ENCODE data around the gene TAS1R3. TPM values are rescaled to one million over a fixed set of nuclear protein-coding genes. Genes with fewer than 3 reads are reported as not detected.

TAS1R3 gene
- total and polyA plus RNA-seq, 4 donors, result 0.13 to 1.3 (median 0.55) TPM

DNA sequence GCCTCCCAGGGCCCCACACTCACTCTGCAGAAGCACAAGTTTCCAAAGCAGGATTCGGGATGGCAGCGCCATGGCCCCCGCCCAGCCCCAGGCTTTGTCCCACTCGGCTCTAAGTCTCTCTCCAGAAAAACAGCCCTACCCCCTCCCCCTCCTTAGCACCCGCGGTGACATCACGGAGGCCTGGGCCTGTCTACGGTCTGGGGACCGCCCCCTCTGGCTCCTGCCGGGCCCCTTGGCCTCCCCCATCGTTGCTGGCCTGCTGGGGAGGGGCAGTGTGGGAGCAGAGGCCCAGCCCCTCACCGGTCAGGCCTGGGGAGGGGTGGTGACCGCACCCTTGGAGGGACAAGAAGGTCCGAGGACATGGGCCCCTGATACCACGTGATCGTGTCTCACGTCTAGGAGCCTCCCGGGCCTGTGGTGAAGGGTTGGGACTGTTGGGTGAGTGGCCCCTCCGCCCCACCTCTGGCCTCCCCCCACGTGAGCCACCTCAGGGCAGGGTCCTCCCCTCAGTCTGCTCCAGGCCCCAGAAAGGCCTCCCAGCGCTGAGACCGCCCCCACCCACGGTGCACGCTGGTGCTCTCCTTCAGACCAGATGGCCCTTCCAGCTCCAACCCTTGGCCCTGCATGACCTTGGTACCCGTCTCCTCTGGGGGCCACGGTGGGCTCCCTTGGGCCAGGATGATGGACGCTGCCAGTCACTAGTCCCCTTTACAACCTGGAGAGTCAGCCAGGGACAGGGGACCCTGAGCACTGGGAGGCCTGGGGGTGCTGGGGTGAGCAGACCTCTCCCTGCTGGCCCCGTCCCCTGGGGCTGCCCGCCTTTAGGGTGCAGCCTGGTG is 27.6 kb downstream of the TAS1R3 start, which contains the start of gene MXRA8:
Gene MXRA8 (minus strand): TSS at position 123 of the 839 bp plus-strand sequence. CDS start 51 bp downstream, at position 72.
- ATAC-seq (ENCODE audit: insufficient read depth, low FRiP score), result no peak
- WGBS, 2 donors, result 21 to 31% methylated on average over 24 to 29 of the region's 29 CpGs

DNA sequence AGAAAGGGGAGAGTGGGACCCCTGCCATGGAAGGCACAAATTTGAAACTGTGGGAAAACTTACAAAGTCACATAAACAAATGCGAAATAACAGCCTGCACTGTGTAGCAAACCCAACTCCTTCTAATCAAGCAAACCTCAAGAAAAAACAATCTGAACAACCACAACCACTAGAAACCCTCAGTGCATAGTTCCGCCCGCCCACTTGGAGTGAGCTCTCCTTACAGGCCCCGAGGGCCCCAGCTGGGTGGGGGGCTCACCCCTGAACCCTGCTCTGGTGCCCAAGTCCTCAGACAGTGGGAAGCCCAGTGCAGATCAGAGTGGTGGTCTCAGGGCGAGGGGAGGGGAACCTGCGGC is 28.2 kb downstream of the TAS1R3 start:
- DNase-seq (peak in 2 of 3 donors; percentile 47 to 52), ATAC-seq (ENCODE audit: insufficient read depth, low FRiP score) (no peak)
- TF ChIP-seq, protein P1, sequence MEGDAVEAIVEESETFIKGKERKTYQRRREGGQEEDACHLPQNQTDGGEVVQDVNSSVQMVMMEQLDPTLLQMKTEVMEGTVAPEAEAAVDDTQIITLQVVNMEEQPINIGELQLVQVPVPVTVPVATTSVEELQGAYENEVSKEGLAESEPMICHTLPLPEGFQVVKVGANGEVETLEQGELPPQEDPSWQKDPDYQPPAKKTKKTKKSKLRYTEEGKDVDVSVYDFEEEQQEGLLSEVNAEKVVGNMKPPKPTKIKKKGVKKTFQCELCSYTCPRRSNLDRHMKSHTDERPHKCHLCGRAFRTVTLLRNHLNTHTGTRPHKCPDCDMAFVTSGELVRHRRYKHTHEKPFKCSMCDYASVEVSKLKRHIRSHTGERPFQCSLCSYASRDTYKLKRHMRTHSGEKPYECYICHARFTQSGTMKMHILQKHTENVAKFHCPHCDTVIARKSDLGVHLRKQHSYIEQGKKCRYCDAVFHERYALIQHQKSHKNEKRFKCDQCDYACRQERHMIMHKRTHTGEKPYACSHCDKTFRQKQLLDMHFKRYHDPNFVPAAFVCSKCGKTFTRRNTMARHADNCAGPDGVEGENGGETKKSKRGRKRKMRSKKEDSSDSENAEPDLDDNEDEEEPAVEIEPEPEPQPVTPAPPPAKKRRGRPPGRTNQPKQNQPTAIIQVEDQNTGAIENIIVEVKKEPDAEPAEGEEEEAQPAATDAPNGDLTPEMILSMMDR (IDR thresholded peaks at IDR 0.05; ENCODE audit: control extremely low read depth, extremely low read depth), result no peak
- Histone ChIP-seq H3K4me1 (ENCODE audit: control insufficient read depth in 5 of 5, insufficient read depth in 5 of 5, low read length in 5 of 5) (peaks cover 0 to 39% (median 11%) of the 10 kb centered on the region in 5 donors), H3K9ac (ENCODE audit: insufficient read depth in 1 of 2, low read length in 2 of 2) (no peak overlapping the region), H3K27ac (ENCODE audit: low read depth in 1 of 2, low read length in 1 of 2) (peak overlapping the region; percentile 5 to 71), H3K36me3 (ENCODE audit: control insufficient read depth in 4 of 4, insufficient read depth in 4 of 4, low read length in 4 of 4) (peaks cover 0 to 6% (median under 1%) of the 10 kb centered on the region in 4 donors), H3K27me3 (ENCODE audit: control insufficient read depth in 3 of 3, insufficient read depth in 3 of 3, low read length in 2 of 3) (peaks cover 0 to 4% (median 0%) of the 10 kb centered on the region in 3 donors), H3K9me3 (ENCODE audit: control insufficient read depth in 4 of 4, insufficient read depth in 3 of 4, low read length in 3 of 4) (peaks cover 0 to 3% (median 0%) of the 10 kb centered on the region in 4 donors), H3K4me3 (no peak overlapping the region)
- 63 to 77% methylated on average over 6 of the region's 6 CpGs for WGBS, 2 donors

More for the DNA sequence above, 27.6 kb downstream of the TAS1R3 start, which contains the start of gene MXRA8:
- H3K36me3 ChIP-seq (ENCODE audit: control insufficient read depth in 4 of 4, insufficient read depth in 4 of 4, low read length in 4 of 4), result peaks cover 0 to 6% (median 2%) of the 10 kb centered on the region in 4 donors
- peaks cover 0 to 5% (median 0%) of the 10 kb centered on the region in 4 donors for H3K9me3 ChIP-seq (ENCODE audit: control insufficient read depth in 4 of 4, insufficient read depth in 3 of 4, low read length in 3 of 4)
- peaks cover 0 to 4% (median 0%) of the 10 kb centered on the region in 3 donors for H3K27me3 ChIP-seq (ENCODE audit: control insufficient read depth in 3 of 3, insufficient read depth in 3 of 3, low read length in 2 of 3)
- peak within 1 kb of the TSS; percentile 21 to 79 for H3K27ac ChIP-seq (ENCODE audit: low read depth in 1 of 2, low read length in 1 of 2)
- H3K4me3 ChIP-seq, result peak within 1 kb of the TSS; percentile 37
- peaks cover 0 to 39% (median 11%) of the 10 kb centered on the region in 5 donors for H3K4me1 ChIP-seq (ENCODE audit: control insufficient read depth in 5 of 5, insufficient read depth in 5 of 5, low read length in 5 of 5)
- TF ChIP-seq, protein P1 (IDR thresholded peaks at IDR 0.05; ENCODE audit: control extremely low read depth, extremely low read depth), result no peak
- DNase-seq, result peak; percentile 92 to 95 (median 94)
- peak within 1 kb of the TSS; percentile 55 to 86 for H3K9ac ChIP-seq (ENCODE audit: insufficient read depth in 1 of 2, low read length in 2 of 2)

GRCh38 chr1:1359664-1360468 is 28.8 kb downstream of the TAS1R3 start:
- H3K36me3 ChIP-seq (ENCODE audit: control insufficient read depth in 4 of 4, insufficient read depth in 4 of 4, low read length in 4 of 4), result no peaks in the 10 kb centered on the region
- peaks cover 0 to 4% (median 0%) of the 10 kb centered on the region in 3 donors for H3K27me3 ChIP-seq (ENCODE audit: control insufficient read depth in 3 of 3, insufficient read depth in 3 of 3, low read length in 2 of 3)
- peak overlapping the region; percentile 5 to 68 for H3K27ac ChIP-seq (ENCODE audit: low read depth in 1 of 2, low read length in 1 of 2)
- peaks cover 0 to 3% (median 0%) of the 10 kb centered on the region in 4 donors for H3K9me3 ChIP-seq (ENCODE audit: control insufficient read depth in 4 of 4, insufficient read depth in 3 of 4, low read length in 3 of 4)
- peaks cover 0 to 39% (median 11%) of the 10 kb centered on the region in 5 donors for H3K4me1 ChIP-seq (ENCODE audit: control insufficient read depth in 5 of 5, insufficient read depth in 5 of 5, low read length in 5 of 5)
- DNase-seq, result peak in 1 of 3 donors; percentile 38
- TF ChIP-seq, protein P1 (IDR thresholded peaks at IDR 0.05; ENCODE audit: control extremely low read depth, extremely low read depth), result no peak
- H3K4me3 ChIP-seq, result no peak overlapping the region
- peak overlapping the region in 1 of 2 donors; percentile 13 for H3K9ac ChIP-seq (ENCODE audit: insufficient read depth in 1 of 2, low read length in 2 of 2)
- ATAC-seq (ENCODE audit: insufficient read depth, low FRiP score), result no peak
- 58 to 72% methylated on average over 28 of the region's 28 CpGs for WGBS, 2 donors

All from lung (tissue), 12 donors.